ENCODE data around the gene PPIP5K2.
"Not testable (repeated sequence)": the region's sequence is repeated elsewhere in the genome, so short reads cannot be mapped to it uniquely, and the experiment has no call there.

The PPIP5K2 gene

DNA sequence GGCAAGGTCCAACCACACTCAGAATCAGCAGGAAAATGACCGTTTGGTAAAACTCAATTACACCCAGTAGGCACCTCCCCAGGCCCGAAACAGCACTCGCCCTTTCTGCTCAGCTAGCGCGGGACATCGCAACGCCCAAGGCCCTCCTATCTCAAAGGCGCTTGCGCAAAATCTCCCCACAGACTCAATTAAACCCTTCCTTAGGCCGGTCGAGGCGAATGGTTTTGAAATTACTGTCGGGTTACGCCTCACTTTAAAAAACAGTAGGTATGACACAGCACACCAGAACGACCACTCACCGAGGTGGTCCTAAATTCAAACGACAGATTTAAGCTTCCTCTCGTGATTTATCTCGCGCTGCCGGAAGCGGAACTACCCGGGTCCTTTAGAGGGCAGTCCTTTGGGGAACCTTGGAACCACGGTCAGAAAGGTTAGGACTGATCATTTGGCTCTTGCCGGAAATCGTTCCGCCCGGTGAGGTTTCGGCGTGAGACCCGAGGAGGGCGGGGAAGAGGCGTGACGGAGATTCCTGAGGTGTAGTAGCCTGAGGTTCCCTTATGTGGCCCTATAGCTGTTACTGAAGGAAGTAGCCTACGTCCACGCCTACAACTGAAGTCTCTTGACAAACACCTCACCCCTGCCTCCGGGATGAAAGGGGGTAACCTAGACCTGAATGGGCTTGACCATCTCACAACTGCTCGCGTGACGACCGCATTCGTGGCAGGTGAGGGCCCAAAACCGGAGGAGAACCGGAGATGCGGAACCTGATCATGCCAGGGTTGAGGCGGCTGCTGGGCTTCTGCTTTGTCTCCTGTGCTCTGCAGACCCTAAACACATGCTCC lies at the start of gene PPIP5K2, which contains the start of gene GIN1:
PPIP5K2 (plus strand) TSS at position 537 of the 842 bp plus-strand sequence. CDS start 9,289 bp downstream, outside the sequence.
GIN1 (minus strand) TSS at position 374 of the 842 bp plus-strand sequence. CDS start 11,431 bp downstream, outside the sequence.
- DNase-seq (ENCODE audit: low read depth, low spot score): peak; percentile 98

DNA sequence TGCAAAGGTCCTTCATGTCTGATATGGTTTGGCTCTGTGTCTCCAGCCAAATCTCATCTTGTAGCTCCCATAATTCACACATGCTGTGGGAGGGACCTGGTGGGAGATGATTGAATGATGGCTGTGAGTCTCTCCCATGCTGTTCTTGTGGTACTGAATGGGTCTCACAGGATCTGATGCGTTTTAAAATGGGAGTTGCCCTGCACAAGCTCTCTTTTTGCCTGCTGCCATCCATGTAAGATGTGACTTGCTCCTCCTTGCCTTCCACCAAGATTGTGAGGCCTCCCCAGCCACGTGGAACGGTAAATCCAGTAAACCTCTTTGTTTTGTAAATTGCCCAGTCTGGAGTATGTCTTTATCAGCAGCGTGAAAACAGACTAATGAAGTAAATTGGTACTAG lies 46.6 kb upstream of the PPIP5K2 start:
- DNase-seq (ENCODE audit: low read depth, low spot score): not testable (repeated sequence)

DNA sequence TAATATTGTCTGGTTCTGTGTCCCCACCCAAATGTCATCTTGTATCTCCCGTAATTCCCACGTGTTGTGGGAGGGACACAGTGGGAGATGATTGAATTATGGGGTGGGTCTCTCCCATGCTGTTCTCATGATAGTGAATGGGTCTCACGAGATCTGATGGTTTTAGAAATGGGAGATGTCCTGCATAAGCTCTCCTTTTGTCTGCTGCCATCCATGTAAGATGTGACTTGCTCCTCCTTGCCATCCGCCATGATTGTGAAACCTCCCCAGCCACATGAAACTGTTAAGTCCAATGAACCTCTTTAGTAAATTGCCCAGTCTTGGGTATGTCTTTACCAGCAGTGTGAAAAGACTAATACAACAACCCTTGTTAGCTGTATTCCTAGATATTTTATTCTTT lies 44.7 kb upstream of the PPIP5K2 start:
- no peak for DNase-seq (ENCODE audit: low read depth, low spot score)

DNA sequence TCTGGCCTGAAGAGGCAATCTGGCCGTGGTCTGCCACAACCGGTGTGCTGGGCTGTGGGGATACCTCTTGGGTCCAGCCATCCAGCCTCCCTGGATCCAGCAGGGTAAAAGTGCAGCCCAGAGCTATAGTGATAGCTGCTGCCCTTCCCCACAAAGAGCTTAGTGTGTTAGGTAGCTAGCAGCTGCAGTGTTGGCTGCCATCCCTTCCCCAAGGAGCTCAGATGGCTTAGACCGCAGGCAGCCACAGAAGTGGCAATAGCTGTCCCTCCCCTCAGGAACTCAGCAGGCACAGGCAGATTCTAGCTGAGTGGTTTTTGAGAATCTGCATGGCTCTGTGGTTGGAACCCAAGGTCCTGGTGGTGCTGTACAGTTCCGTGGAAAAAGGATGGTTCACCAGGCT lies 40.3 kb upstream of the PPIP5K2 start:
- no peak for DNase-seq (ENCODE audit: low read depth, low spot score)

DNA sequence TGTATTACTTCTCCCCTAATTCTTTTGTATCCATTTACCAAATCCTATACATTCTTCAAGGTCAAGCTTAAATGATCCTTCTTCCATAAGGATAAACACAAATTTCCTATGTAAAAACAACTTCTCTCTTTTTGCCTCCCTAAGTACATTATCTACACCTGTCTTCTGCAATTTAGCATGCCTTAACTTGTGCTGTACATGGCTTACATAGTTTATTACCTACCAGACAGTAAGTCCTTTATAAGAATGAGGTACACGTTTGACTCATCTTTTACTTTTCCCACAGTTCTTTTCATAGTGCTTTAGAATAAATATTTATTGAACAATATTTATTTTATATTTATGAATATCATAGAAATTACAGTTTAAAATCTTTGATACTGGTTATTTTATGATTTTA lies 33.6 kb upstream of the PPIP5K2 start:
- DNase-seq (ENCODE audit: low read depth, low spot score): no peak

DNA sequence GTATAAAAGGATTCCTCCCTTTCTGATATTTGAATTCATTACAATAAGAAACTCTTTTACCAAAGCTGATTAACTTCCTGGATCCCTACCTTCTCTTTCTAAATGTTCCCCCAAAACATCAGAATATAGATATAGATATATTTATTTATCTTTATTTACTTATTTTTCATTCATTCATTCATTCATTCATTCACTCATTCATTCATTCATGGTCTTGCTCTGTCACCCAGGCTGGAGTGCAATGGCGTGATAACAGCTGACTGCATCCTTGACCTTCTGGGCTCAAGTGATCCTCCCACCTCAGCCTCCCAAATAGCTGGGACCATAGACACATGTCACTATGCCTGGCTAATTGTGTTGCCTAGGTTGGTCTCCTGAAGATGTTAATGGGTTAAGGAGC lies 30.8 kb upstream of the PPIP5K2 start:
- no peak for DNase-seq (ENCODE audit: low read depth, low spot score)

DNA sequence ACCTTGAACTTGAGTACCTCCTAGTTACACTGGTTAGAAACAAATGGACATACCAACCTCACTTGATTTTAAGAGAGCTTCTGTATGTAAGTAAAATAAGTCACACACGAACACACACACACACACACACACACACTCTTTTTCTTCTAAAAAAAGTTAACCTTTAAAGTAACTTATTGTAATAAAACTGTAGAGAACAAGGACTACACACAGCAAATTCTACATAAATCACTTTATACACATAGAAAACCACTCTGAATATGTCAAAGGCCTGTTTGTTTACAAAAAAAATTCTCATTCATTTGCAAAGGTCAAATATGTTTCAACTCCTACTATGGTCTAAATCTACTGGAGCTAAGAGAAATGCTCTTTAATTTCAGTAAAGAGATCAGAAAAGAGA lies 29.3 kb upstream of the PPIP5K2 start:
- DNase-seq (ENCODE audit: low read depth, low spot score): no peak

DNA sequence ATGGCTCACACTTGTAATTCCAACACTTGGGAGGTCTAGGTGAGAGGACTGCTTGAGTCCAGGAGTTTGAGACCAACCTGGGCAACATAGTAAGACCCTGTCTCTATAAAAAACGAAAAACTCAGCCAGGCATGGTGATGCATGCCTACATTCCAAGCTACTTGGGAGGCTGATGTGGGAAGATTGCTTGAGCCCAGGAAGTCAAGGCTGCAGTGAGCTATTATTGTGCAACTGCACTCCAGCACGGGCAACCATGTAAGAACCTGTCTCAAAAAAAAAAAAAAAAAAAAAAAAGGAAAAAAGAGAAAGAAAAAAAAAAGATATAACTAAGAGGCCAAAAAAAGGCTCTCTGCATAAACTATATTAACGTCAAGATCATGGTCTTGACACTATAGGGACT lies 27.4 kb upstream of the PPIP5K2 start:
- no peak for DNase-seq (ENCODE audit: low read depth, low spot score)

DNA sequence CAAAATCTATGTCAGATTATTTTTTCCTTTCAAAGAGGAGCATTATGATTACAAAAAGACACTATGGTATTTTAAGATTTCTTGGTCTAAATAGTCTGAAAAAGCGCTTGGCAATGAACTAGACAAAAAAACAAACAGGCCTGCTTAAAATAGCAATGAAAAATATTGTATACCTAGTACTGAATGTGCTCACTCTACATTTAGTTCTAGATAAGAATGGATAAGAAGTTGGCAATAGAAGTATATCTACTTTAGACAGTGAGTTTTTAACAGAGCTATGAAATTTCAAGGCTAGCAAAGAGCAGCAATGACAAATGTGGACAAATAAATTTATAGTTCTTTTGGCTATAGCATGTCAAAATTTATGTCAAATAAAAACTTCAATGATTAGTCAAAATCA lies 26.4 kb upstream of the PPIP5K2 start:
- DNase-seq (ENCODE audit: low read depth, low spot score): no peak

DNA sequence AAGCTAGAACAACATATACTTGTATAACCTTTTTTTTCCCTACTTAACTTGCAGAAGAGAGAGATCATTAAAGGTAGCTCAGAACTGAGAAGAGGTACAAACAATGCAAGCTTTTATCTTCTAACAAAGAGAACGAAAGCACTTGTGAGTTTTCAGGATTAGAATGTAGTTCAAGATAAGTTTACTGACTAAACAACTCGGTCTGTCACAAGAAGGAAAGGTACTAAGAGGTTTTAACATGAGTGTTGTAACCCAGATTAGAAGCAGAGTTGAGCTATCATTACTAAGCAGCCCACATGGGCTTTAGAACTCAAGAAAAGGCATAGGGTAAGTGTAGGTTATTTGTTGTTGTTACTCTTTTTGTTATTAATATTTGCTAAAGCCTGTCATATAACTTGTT lies 25.4 kb upstream of the PPIP5K2 start:
- no peak for DNase-seq (ENCODE audit: low read depth, low spot score)

DNA sequence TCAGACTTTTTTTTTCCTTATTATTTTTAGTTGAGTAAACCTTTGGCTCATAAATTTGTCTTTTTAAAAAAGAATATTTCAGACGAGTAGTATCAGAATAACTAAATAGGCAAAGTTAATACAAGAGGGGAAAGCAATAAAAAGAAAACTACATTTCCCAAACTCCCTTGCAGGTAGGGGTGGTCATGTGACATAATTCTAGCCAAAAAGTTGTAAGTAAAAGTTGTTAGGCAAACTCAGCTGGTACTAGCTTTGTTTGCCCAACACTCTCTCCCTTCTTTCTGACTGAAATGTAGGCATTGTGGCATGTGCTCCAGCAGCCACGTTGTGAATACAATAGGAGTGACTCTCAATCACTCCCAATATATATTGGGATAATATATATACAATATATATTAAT lies 21.1 kb upstream of the PPIP5K2 start:
- DNase-seq (ENCODE audit: low read depth, low spot score): no peak

DNA sequence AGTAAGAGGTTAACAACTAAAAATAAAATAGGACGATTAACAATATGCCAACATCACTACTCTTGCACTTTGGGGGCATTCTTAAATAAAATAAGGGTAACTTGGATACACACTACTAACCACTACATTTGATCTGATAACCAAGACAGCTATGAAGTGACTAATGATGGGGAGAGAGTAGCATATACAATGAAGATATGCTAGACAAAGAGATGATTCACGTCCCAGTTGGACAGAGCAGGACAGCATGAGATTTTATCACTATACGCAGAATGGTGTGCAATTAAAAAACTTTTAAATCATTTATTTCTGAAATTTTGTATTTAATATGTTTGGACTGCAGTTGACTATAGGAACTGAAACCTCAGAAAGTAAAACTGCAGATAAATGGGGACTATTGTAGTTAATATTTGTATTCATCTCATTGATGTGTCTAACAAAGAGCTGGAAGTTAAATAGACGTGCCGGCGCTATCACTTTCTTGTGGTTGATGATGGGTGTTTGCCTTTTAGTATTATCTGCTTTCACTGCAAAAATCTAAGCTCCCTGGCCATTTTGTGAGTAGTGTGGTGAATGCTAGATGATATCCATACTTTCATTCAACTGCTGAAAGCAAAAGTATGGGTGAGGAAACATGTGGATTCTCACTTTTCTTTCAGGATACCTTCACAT lies 18.9 kb upstream of the PPIP5K2 start:
- DNase-seq (ENCODE audit: low read depth, low spot score): no peak

DNA sequence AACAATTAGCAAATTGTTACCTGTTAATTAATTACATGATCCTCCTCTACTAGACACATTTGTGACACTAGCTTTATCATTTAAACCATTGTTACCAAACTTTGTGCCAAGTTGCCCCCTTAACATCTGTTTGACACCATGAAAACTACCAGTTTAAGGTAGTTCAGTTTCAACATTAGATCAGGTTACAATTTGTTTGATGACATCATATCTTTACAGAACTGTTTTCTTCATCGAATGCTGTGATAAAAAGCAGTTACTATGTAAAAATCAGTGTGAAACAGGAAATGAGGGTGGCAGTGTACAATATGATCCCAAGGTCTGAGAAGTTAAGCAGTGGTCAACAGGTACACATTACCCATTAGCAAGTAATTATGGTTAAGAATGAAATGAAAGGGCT lies 17.9 kb upstream of the PPIP5K2 start:
- no peak for DNase-seq (ENCODE audit: low read depth, low spot score)

DNA sequence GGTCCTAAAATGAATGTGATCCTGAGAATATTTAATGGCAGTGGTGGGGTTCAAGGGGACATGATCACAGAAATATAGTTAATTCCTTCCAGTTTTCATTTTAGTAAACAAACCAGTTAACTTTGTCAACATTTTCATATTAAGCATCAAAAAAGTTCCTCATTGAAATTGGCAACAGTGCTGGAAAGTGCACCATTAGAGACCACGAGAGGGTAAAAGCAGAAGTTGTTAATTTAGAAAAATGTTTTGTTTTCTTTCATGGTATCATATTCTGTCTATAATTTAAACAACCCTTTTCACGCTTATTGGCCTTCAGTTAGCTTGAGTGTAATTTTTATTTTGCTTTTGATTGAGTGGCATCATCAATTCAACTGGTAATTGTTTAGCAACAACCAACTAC lies 12.0 kb upstream of the PPIP5K2 start:
- no peak for DNase-seq (ENCODE audit: low read depth, low spot score)

DNA sequence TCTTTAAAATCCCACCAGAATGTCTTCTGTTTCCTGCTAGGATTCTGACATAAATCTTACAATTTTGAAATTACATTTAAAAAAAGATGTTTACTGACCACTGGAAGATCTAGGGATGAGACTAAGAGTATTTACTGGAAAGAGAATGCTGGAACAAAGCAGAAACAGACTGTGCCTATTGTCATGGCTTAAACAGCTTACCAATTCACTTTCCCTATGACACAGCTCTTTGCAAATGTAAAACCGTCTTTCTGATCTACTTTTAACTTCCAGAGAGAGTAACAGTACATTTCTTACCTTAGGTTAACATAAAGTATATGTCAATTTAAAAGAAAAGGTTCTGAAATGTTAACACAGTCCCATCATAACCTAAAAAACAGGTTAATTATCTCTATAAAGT lies 10.8 kb upstream of the PPIP5K2 start:
- DNase-seq (ENCODE audit: low read depth, low spot score): no peak

DNA sequence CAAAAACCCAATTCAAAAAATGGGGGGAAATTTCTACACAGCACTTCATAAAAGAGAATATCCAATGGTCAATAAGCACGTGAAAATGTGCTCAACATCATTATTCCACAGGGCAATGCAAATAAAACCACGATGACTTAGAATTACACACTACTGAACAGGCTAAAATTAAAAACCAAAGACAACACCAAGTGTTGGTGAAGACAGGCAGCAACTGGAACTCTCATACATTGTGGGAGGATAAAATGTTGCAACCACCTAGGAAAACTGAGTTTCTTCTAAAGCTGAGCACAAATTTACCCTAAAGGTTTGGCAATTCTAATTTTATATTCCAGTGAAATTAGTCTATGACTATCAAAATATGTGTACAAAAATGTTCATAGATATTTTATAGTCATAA lies 9.7 kb upstream of the PPIP5K2 start:
- DNase-seq (ENCODE audit: low read depth, low spot score): no peak

DNA sequence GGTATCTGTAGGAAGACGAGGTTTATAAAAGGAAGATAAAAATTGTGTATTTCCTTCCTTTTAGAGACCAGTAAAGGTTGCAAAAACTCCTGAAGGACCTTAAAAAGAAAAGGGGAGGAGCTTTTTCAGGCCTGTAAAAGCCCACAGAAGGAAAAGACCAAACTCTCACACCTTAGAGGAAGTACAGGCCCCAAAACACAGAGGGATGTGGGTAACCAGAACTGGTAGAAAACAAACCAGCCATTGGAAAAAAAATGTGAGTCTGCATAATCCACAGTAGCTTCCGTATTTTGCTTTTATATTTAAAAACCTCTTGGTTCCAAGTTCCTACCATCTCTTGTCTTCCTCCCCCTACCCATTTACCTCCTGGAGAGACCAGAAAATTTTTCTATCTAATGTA lies 8.6 kb upstream of the PPIP5K2 start:
- no peak for DNase-seq (ENCODE audit: low read depth, low spot score)

DNA sequence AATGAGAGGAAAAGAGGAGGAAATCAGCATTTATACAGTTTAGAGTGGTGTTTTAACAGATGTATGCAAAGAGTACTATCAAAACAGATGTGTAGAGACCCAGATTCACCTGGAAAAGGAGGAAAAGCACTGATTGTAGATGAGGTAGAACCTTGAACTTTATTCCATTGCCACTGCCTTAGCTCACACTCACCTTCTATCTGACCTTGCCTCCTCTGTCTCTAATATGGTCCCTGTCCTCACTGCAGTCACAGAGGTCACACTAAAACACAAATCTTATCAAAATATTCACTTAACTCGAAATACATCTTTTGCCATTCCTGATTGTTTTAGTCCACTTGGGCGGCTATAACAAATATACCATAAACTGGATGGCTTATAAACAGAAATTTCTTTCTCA lies 7.2 kb upstream of the PPIP5K2 start:
- DNase-seq (ENCODE audit: low read depth, low spot score): no peak

DNA sequence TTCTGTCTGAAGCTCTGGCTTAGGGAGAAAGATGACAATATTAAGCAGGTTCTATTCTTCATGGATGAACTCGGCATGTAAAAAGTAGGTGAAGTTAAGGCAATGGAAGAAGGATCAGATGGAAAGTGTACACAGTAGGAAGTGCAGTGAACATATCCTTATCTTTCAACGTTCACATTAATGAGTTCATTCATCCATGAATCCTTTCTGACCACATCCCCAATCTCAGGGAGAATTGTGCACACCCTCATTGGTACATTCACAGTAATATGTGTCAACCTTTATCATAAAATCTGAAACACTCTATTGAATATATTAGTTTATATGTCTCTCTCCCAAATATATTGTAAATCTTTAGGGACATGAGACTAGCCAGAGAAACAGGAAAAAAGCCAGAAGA lies 5.7 kb upstream of the PPIP5K2 start:
- DNase-seq (ENCODE audit: low read depth, low spot score): no peak

DNA sequence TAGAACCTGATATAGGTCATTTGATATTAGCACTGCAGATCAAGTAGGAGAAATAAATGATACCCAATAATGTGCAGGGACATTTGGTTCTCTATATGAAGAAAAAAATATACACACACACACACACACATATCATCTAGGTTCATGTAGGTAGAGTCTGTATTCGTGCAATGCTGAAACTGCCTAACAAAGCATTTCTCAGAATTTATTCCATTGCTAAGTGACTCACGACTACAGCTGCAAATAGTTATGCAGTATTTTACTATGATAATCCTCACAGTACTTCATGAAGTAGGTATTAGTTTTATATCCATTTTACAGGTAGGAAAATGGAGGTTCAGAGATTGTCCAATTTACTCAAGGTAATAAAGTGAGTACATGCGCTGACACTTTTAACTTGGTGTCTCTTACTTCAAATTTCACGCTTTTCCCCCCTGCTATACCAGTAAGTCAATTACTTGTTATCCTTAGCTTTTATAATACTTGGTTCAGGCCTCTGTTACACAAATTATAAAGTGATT lies 2.6 kb upstream of the PPIP5K2 start:
- no peak for DNase-seq (ENCODE audit: low read depth, low spot score)

DNA sequence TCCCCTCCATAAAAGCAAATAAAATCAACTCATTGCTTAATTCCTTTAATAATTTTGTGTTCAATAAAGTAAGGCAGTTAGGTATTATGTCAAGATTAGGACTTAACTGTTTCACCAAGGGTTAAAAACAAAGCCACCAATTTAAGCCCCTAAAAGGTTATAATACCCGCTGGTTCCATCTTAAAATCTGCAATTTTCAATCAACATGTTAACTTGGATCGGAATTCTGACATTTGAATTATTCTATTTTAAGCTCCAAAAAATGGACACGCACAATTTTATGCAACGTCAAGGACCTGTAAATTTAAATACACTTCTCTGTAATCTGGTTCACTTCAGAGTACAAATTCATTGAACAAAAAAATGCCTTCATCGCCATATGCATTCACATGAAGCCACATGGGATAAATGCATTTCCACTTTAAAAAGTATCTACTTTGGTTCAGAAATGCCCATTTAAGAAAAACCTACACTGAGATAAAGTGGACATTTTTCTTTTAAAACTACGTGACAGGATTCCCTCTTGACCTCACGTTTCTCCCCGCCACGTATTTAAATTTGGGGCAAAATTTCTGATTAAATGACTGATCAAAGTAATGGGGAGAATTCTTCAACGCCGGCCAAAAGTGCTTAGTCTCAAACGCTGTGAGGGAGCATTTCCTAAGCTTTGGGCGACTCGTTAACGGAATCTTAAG lies 884 bp upstream of the PPIP5K2 start:
- DNase-seq (ENCODE audit: low read depth, low spot score): no peak

DNA sequence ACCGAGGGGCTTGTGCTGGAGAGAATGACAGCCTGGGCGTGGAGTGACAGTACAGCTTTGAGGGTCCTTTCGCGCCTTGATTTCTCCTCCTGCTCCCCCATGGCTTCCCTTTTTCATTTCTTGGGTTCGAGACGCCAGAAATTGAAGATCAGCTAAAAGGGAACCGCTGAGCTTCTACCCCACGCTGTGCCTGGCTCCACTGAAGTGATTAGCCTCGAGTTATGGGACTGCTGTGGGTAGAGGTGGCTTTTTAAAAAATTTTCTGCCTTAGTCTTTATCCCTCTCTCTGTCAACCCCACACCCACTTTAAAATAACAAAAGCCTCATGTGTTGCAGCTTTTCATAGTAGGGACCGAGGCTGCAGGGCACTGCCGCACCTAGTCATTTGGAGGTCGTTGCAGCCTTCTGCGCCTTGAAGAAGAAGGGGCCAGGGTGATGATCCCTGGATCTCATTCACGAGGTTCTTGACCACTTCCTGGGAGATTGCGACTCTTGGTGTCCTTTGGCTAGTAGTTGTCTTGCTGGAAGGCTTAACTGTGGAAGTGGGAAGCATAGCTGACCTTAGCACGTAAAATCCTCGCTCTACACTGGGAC lies 603 bp downstream of the PPIP5K2 start:
- no peak for DNase-seq (ENCODE audit: low read depth, low spot score)
